SK-N-SH treated with all-trans-retinoic acid at 6 μM for 48 hours (cell line): Measurements from ENCODE around the gene EVC.

Source experiments
- BACH2 ChIP-seq: fragments of 250-450 bp; sonication (Bioruptor Pico); IDR thresholded peaks from 2 replicates; pipeline ENCODE4 v1.9.0; 2021; ENCODE audit warnings: mild to moderate bottlenecking, borderline replicate concordance
- RARB ChIP-seq: fragments of 250-450 bp; sonication (Bioruptor Pico); IDR thresholded peaks from 2 replicates; pipeline ENCODE4 v1.8.0; 2021; ENCODE audit warnings: mild to moderate bottlenecking, moderate library complexity
- ZFP30 ChIP-seq: fragments of 450-650 bp; formaldehyde crosslinking; IDR thresholded peaks from 2 replicates; pipeline ENCODE4 v1.5.0; 2022; ENCODE audit warnings: mild to moderate bottlenecking, moderate library complexity
- ZNF565 ChIP-seq: fragments of 450-650 bp; formaldehyde crosslinking; conservative IDR thresholded peaks from 2 replicates; pipeline ENCODE4 v1.5.0; 2020; ENCODE audit warnings: low read depth, mild to moderate bottlenecking, moderate library complexity

GRCh38 chr4:5703831-5704230 is 7.2 kb upstream of the EVC start:
- TF ChIP-seq BACH2 (CRISPR knock-in tag), result no peak
- TF ChIP-seq ZNF565 (CRISPR knock-in tag), result no peak
- no peak for TF ChIP-seq RARB (CRISPR knock-in tag)
- no peak for TF ChIP-seq ZFP30 (CRISPR knock-in tag)
